ENCODE measurements around the gene PAEP.
"Not testable (repeated sequence)": the region's sequence is repeated elsewhere in the genome, so short reads cannot be mapped to it uniquely, and the experiment has no call there.

The PAEP gene

DNA sequence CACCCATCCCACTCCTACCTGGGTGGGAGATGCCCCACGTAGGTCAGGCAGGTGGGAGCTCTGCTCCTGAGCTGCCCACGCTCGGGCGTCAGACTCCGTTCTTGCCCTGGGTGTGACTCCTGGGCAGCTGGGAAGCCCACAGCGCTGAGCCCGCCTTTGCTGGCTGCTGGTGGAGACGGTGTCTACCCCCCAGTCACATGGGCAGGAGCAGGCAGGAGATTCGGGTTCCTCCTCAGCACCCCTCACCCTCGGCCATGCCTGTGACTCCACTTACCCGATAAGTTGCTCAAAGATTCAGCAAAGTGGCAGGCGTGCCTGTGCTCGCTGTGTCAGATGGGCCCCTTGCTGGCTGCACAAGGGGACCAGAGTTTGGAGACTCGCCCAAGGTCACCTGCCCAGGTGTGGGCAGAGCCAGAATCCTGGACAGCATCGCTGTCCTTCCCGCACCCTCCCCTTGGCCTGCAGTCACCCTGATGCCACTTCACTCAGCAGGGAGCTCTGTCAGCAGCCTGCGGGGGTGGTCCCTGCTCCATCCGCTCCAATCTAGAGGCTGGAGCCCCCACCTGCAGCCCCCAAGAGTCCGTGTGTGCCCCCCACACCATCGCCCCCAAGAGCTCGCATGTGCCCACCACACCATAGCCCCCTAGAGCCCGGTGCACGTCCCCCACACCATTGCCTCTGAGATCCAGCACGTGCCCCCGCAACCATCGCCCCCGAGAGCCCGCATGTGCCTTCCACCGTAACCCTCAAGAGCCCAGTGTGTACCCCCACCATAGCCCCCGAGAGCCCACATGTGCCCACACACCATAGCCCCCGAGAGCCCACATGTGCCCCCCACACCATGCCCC is 36.1 kb upstream of the PAEP start:
- in situ Hi-C loops (cut with HindIII; ENCODE audit: low sequenced_read_pairs), result no loop called here

DNA sequence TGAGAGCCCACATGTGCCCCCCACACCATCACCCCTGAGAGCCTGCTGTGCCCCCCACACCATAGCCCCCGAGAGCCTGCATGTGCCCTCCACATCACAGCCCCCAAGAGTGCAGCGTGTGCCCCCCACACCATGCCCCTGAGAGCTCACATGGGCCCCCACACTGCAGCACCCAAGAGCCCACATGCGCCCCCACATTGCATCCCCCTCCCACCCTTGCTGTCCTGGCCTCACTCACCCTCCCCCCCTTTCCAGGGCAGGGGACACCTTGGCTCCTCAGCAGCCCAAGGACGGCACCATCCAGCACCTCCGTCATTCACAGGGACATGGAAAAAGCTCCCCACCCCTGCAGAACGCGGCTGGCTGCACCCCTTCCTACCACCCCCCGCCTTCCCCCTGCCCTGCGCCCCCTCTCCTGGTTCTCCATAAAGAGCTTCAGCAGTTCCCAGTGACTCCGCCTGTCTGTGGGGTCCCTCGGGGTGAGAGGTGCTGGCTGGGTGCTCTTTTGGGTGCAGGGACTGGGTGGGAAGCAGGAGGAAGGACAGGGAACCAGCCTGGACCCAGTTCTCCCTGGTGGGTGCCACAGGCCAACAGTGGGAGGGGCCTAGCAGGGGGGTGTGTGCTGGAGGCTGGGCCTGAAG is 35.3 kb upstream of the PAEP start:
- in situ Hi-C loops (cut with HindIII; ENCODE audit: low sequenced_read_pairs), result no loop called here

DNA sequence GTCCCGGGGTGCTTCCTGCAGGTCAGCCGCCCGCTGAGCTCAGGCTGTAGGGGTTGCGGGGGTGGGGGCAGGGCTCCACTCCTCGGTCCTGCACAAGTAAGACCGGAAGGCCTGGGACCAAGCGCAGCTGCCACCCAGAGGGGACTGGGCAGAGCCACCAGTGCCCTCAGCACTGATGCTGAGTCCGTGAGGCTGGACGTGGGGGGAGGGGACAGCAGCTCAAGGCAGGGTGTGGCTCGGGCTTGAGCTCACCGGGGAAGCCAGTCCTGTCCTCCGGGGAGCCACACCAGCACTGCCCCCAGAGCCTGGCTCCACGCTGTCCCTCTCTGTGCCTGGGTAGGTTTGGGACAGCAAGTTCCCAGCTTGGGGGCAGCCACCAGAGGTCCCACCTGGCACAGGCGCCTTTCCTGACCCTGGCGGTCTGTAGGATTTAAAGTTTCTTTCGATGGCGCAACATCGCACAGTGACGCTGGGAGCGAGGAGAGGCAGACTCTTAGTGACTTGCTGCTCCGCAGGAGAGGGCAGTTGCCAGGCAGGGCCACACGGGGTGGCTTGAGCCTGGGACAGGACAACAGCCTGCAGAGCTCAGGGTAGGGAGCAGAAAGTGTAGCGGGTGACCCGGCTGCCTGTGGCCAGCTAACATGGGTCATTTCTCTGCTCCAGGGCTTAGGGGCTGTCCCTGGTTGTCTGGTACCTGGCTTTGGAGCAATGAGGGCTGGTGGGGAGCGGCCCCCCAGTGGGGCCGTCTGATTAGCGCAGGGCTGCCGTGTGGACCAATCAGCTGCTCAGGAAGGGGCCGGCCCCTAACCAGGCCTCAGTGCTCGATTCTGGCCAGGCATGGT is 34.6 kb upstream of the PAEP start:
- in situ Hi-C loops (cut with HindIII; ENCODE audit: low sequenced_read_pairs), result no loop called here

DNA sequence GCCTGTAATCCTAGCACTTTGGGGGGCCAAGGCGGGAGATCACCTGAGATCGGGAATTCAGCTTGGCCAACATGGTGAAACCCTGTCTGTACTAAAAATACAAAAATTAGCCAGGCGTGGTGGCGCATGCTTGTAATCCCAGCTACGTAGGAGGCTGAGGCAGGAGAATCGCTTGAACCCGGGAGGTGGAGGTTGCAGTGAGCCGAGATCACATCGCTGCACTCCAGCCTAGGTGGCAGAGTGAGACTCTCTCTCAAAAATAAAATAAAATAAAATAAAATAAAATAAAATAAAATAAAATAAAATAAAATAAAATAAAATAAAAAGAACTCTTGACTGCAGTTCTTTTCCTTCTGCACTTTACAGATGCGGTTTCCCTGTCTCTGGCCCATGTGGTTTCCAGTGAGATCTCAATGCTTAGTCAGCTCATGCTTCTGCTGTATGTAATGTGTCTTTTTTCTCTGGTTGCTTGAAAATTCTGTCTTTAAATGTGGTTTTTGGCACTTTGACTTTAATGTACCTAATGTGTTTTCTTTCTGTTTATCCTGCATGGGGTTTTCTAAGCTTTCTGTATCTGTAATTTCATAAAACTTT is 32.6 kb upstream of the PAEP start:
- in situ Hi-C loops (cut with HindIII; ENCODE audit: low sequenced_read_pairs), result not testable (repeated sequence)

DNA sequence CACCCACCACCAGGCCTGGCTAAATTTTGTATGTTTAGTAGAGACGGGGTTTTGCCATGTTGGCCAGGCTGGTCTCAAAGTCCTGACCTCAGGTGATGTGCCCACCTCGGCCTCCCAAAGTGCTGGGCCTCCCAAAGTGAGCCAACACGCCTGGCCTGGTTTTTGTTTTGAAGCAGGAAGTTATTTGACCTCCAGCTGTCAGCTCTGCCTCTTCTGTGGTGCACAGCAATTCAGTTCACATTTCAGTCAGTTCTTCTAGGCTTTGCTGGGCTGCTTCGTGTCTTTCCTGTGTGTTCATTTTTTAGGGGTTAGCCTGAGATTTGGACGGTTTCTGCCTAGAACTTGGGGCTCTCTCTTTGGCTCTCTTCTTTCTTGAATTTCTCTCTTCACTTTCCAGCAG is 31.4 kb upstream of the PAEP start:
- in situ Hi-C loops (cut with HindIII; ENCODE audit: low sequenced_read_pairs), result no loop called here

DNA sequence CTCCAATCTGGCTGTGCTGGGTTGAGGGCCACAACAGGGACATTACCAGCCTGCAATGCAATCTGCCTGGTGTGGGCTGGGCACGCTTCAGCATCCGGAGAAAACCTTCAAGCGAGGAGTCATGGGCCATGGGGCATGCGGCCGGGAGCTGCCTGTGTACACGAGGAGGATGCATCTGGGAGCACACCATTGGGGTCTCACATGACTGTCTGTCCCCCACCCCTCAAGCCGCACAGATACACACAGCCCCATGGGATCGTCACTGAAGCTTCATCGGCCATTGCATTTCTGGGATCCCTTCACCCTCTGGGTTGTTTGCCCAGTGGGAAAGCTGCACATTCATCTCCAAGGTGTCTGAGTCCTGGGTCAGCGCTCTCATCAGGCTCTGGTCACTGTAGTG is 30.5 kb upstream of the PAEP start:
- in situ Hi-C loops (cut with HindIII; ENCODE audit: low sequenced_read_pairs), result no loop called here

DNA sequence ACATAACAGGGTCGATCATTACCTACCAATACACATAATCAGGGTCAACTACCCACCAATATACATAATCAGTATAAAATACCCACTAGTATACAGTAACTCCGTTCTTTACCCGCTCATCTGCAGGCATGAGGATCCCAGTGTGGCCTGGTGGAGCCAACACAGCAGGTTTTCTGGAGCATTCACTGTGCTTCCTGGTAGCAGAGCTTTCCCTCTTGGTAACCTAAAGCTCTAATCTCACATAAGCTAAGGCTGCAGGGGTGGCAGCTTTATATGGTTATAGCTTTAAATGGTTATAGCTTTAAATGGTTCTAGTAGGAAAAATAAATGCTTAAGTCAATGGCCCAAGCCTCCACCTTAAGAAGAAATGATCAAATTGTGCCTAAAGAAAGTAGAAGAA is 28.4 kb upstream of the PAEP start:
- in situ Hi-C loops (cut with HindIII; ENCODE audit: low sequenced_read_pairs), result no loop called here

DNA sequence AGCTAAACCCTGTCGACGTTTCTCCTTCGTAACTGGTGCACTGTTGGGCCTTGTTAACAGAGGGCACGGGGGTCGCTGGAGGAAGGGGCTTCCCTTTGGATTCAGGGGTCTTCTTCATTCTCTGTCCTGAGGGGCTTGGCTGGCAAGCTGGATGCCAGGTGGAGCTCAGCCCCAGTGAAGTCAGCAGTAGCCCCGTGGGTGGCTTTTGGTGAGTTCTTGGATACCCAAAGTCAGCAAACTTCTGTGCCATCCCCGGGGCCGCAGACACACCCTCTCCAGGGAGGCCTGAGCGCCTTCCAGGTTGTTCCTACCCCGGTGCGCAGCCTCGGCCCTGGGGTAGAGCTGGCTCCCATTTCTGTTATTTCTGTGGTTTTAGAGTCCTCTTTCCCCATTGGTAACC is 27.9 kb upstream of the PAEP start:
- in situ Hi-C loops (cut with HindIII; ENCODE audit: low sequenced_read_pairs), result no loop called here

DNA sequence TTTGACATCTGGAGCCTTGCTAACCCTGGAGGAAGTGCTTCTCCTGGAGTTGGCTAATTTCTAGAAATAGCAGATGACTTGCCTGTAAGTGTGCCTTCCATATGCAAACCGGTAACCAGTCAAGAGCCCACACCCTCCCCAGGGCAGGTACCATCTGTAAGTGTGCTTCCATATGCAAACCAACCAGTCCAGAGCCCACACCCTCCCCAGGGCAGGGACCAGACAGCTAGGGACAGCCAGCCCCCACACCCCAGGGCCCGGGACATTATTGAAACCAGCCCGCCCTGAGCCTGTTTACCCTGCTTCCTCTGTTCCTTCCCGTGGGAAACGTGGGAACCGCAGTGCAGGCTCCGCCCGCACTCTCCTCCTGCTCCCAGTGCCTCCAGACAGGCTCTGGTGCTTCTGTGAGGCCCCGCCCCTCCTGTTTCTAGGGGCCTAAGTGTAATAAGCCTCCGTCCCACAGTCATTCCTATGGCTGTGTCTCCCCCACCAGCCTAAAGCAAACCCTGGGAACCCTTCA is 27.3 kb upstream of the PAEP start:
- in situ Hi-C loops (cut with HindIII; ENCODE audit: low sequenced_read_pairs), result not testable (repeated sequence)

DNA sequence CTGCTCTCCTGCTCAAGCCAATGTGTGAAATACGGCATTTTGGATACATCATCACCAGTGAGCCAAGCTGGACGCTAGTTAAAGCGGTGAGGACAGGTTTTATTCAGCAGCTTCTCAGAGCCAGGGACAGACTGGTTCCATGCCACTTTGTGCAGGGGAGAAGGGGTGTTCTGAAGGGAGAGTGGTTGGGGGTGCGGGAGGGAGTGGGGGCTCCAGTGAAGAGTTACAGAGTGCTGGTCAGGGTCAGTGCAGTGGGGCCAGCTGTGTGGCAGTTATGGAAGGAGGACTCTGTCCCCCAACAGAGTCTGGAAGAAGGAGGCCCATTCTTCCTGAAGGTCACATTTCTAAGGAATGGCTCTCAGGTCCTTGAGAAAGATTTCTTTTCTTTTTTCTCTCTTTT is 26.7 kb upstream of the PAEP start:
- in situ Hi-C loops (cut with HindIII; ENCODE audit: low sequenced_read_pairs), result not testable (repeated sequence)

DNA sequence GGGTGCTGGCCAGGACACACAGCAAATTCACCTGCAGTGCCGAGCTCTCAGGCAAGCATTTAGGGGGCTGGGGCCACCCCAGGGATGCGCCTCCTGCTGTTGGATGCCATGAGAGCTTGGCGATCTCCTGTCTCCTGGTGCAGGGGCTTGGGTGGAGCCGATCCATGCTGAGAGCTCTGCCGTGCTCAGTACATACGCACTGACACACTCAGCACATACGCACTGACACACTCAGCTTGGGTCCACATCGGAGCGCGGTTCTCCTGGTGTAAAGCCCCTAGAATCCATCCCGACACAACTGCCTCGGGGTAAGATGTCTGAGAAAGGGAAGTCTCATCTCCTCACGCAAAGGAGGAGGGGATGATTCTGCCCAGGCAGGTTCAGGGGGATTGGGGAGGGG is 25.9 kb upstream of the PAEP start:
- in situ Hi-C loops (cut with HindIII; ENCODE audit: low sequenced_read_pairs), result not testable (repeated sequence)

DNA sequence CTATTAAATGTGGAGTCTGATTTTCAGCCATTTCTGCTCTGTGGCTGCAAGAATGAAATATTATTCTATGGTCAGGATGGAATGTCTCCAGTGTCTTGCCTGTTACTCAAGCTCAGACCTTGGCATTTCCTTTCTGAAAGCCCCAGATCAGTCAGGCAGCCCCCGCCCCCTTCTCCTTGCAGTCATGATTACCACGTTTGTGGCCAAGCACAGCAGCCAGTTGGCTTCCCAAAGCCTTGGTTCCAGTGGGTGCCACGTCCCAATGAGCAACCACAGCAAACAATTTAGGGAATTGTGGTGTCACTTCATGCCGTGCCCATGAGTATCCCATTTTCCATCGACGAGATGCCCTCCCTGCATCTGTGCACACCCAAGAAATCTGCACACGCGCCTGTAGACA is 25.3 kb upstream of the PAEP start:
- in situ Hi-C loops (cut with HindIII; ENCODE audit: low sequenced_read_pairs), result no loop called here

DNA sequence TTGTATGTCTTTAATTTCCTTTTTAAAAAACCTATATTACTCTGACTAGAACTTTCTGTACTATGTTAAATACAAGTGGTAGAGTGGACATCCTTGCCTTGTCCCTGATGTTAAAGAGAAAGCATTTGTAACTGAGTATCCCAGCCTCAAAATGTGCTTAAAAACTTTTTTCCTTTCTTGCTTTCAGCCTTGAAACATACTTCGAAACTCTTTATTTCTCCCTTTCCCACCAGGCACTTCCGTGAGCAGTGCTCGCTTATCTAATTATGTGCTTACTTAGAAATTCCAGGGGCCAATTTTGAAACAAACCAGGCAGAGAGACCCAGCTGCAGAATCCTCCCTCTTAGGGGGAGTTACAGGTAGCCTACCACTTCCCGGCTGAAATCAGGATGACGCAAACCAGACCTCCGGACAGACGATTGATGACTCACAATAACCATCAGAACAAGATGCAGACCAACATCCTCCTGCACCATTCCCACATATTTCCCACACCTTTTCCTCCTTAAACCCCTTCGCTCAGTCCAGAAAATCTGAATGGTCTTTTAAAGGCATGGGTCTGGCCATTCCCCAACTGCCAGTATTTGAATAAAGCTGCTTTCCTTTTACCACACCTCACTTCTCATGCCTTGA is 18.2 kb upstream of the PAEP start:
- in situ Hi-C loops (cut with HindIII; ENCODE audit: low sequenced_read_pairs), result not testable (repeated sequence)

DNA sequence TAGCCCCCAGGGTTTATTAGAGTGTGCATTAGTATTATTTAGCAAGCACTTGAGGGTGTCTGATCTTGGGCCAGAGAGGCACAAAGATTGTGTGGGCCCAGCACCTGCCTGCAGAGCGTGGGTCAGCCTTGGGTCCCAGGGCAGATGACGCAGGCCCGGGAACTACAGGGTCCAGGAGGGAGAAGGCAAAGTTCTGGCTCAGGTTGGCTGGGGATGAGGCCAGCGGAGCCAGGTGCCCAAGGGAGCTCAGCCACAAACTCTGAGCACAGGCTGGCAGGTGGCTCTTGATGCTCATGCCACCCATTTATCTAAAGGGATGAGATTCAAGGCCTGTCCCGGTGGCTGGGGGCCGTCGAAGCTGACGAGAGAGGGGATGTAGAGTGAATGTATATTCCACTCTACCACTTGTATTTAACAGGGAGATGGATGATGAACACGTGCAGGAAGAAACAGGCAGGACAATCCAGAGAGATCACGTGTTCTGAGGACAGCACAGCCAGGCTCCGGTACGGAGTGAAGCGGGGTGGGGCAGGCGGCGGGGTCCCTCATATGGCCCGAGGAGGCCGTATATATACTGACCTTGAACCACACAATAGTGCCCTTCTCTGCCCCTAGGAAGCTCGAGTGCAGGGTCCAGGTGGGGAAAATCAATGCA is 16.4 kb upstream of the PAEP start:
- in situ Hi-C loops (cut with HindIII; ENCODE audit: low sequenced_read_pairs), result no loop called here

DNA sequence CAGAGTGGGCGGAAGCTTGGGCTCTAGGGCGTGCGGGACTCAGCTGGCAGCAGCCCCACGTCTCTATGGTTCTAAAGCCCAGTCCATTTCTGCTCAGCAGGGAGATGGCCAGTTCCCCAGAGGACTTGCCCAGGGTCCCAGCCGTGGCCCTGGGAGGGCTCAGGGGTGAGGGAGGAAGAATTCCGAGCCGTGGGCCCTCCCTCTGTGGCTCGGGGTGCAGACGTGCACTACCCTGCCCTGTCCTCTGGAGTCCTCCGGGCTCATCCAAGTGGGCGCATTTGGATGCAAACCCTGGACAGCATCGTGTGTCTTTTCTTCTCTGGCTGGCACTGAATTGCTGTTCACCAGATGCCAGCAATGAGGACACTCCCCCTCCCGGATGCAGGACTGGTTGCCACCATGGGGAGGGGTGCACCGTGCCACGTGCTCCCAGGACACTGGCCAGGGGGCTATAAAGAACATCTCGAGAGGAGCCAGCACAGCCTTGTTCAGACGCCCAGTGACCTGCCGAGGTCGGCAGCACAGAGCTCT is 15.8 kb upstream of the PAEP start, which contains the start of gene OBP2A:
OBP2A (plus strand) TSS at position 481 of the 531 bp plus-strand sequence. CDS start 55 bp downstream, outside the sequence.
- in situ Hi-C loops (cut with HindIII; ENCODE audit: low sequenced_read_pairs), result not testable (repeated sequence)

DNA sequence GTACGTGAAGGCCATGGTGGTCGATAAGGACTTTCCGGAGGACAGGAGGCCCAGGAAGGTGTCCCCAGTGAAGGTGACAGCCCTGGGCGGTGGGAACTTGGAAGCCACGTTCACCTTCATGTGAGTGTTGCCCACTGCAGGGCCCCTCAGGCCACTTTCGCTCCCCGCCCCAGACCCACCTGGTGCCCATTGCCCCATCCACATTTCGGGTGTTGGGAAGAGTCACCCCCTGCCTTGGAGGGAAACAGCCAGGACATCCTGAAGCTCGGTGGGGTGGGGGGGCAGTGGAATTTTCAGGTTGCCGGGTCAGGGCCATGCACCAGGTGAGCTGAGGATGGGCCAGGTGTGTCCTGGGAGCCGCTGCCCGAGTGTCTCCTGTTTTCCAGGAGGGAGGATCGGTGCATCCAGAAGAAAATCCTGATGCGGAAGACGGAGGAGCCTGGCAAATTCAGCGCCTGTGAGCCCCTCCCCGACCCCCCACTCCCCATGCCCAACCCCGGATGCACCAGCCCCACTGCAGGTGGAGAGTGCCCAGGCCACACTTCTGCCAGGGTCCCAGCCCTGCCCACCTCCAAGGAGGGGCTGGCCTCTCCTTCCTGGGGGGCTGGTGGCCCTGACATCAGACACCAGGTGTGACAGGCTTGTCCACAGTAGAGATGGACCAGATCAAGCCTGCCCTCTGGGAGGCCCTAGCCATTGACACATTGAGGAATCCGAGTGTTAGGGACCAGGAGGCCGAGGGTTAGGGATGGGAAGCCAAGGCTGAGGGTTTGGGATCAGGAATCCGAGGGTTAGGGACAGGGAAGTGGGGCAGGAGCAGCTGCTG is 14.6 kb upstream of the PAEP start:
- in situ Hi-C loops (cut with HindIII; ENCODE audit: low sequenced_read_pairs), result not testable (repeated sequence)

DNA sequence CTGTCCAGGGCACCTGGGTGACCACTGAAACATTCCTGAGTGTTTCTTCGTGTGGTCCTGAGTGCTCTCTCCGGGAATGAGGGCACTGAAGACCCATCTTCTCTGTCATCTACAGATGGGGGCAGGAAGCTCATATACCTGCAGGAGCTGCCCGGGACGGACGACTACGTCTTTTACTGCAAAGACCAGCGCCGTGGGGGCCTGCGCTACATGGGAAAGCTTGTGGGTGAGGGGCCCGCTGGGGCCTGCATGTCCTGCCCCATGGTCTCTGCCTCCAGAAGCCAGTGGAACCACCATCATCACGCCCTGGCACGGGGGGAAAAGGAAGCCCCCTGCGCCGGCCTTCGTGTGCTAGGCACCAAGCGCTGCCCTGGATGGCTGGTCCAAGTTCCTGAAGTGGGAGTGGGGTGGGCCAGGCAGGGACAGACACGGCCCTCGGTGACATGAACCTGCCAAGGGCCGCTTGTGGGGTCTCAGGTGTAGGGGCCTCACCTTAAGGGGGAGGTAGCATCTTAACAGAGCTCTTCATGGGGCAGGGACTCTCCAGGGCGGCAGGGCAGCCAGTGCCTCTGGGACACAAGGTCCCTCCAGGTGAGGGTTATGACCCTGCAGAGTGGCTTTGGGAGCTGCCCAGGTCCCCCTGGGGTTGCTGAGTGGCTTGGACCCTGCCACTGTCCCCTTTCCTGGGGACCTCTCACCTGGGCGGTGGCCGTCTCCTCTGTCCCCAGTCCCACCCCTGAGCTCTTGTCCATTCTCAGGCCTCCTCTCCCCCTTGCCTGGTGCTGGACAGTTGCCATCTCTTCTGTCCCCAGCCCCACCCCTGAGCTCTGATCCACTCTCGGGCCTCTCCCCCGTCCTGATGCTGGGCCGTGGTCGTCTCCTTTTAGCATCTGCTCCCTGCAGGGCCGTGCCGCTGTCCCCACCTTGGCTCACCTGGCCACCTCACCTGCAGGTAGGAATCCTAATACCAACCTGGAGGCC is 13.5 kb upstream of the PAEP start:
- in situ Hi-C loops (cut with HindIII; ENCODE audit: low sequenced_read_pairs), result no loop called here

All from endothelial cell of hepatic sinusoid (primary cell).